ENCODE results near the gene SCG3.
"Not testable (repeated sequence)": the region's sequence is repeated elsewhere in the genome, so short reads cannot be mapped to it uniquely, and the experiment has no call there.

The SCG3 gene

GRCh38 chr15:51681303-51681963 lies at the start of gene SCG3:
Gene SCG3 (plus strand): TSS chr15:51681503. CDS start chr15:51681756, 253 bp downstream.
- DNase-seq (ENCODE audit: low read depth): peak; percentile 12

DNA sequence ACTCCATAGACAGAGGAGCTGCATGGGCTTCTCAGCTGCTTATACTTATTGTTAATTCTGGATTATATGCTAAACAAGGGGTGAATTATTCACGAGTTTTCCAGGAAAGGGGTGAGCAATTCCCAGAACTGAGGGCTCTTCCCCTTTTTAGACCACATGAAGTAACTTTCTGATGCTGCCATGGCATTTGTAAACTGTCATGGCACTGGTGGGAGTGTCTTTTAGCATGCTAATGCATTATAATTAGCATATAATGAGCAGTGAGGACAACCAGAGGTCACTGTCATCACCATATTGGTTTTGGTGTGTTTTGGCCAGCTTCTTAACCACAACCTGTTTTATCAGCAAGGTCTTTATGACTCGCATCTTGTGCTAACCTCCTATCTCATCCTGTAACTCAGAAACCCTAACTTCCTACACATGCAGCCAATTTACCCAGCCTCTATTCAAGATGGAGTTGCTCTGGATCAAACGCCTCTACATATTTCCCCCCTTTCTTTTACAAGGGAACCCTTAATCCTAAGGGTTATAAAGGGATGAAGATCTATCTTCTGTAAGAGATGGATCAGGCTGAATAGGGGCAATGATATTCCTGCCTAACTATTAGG lies 46.6 kb upstream of the SCG3 start:
- DNase-seq (ENCODE audit: low read depth): no peak

DNA sequence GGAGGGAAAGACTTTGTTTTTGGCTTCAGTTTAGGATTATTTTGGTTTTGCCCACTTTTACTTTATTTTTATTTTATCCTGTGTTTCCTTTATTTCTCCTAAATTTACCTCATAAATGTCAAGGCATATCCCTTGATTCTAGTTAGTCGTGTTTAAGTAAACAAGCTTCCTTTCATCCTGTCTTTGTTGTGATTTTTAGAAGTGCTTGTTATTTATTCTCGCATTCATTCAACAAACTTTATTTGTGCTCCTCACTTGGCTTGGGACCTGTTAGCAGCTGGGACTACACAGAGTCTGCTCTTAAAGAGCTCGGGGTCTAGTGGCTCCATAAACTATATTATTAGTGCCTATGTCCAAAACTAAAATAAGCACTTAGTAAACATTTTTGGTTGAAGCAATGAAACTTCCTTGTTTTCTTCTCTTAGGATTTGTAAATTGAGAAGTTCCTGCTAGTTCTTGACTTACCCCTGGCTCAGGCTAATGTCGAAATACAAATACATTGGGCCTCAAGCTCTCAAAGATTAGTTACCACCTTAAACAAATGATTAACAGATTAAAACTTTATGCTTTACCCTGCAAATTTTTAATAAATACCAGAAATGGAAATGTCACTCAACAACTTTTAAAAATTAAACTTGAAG lies 39.7 kb upstream of the SCG3 start:
- DNase-seq (ENCODE audit: low read depth): no peak

GRCh38 chr15:51642696-51643095 lies 38.6 kb upstream of the SCG3 start:
- DNase-seq (ENCODE audit: low read depth): no peak

GRCh38 chr15:51647128-51647562 lies 34.2 kb upstream of the SCG3 start:
- DNase-seq (ENCODE audit: low read depth): no peak

- DNase-seq (ENCODE audit: low read depth): not testable (repeated sequence)
Observed at GRCh38 chr15:51648101-51648500, 33.2 kb upstream of the SCG3 start.

- DNase-seq (ENCODE audit: low read depth): not testable (repeated sequence)
Observed at GRCh38 chr15:51648643-51649042, 32.7 kb upstream of the SCG3 start.

DNA sequence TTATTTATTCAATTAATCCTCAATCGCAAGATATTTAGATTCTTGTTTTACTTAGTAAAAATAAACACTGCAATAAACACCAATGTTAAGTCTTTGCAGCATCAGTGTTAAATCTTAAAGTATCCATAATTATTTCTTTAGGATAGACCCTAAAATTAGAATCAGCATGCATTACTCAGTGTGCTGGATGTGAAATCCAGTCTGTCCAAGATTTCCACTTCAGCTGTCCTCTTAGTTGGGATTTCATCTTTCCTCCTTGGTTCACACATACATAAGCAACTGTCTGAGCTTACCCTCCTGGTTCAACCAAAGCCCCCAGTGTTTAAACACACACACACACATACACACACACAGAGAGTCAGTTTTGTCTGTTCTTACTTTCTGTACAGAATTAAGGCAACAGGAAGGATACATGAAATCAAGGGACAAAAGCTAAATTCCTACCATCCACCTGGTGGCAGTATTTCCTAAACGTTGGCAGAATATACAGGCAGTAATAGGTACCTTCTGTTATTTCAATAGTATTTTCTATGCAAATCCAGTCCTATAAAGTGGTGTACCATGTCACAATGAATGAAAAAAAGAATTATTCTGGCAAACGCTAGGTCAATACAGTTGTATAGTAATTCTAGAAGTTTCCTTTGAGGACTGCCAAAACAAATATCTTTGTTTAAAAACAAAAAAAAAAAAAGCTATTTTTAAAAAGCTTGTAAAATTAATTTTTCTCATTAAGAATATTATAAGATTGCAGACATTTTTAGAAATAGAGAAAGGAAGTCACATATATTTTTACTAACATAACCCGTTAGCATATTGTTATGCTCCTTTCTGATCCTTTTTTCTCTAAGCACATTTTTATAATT lies 31.4 kb upstream of the SCG3 start:
- peak; percentile 32 for DNase-seq (ENCODE audit: low read depth)

DNA sequence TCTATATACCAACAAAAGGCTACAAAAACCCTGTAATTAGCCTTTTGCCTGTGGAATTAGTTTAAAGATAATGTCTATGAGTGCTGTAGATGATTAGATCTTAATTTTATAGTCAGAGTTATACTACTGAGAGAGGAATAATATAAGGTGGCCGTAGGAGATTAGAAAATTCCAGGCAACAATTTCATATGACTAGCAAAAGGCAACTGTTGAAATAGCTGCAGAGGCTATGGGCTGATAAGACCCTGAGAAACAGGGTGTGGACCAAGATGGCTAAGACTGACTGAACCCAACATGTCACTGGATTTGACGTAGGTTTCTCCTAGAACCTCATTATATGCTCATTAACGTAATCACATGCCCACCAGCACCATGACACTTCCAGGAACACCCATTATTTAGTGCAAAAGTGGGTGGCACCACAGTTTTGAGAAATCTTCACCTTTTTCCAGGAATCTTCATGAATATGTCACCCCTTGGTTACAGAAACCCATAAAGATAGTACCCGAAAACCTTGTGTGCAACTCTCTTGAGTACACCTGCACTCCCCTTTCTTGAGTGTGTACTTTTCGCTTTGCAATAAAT lies 29.1 kb upstream of the SCG3 start:
- DNase-seq (ENCODE audit: low read depth): no peak

DNA sequence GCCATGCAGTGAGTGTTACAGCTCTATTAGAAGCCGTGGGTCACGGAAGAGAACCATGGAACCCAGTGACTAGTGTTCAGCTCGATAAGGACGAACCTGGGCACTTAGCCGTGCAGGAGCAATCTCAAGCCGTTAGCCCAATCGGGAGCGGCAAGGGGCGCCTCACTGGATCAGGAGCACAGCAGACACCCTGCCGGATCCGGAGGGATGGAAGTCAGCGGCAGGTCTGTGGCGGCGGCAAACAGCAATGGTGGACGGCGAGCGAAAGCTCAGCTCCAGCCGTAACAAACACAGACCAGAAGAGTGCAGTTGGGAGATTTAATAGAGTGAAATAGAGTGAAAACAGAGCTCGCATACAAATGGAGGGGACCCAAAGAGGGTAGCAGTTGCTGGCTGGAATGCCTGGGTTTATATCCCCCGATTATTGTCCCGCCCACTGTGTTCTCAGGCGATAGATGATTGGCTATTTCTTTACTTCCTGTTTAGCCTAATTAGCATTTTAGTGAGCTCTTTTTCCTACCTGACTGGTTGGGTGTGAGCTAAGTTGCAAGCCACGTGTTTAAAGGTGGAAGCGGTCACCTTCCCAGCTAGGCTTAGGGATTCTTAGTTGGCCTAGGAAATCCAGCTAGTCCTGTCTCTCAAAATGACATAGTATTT lies 25.8 kb upstream of the SCG3 start:
- DNase-seq (ENCODE audit: low read depth): not testable (repeated sequence)

GRCh38 chr15:51658664-51659063 lies 22.6 kb upstream of the SCG3 start:
- no peak for DNase-seq (ENCODE audit: low read depth)

DNA sequence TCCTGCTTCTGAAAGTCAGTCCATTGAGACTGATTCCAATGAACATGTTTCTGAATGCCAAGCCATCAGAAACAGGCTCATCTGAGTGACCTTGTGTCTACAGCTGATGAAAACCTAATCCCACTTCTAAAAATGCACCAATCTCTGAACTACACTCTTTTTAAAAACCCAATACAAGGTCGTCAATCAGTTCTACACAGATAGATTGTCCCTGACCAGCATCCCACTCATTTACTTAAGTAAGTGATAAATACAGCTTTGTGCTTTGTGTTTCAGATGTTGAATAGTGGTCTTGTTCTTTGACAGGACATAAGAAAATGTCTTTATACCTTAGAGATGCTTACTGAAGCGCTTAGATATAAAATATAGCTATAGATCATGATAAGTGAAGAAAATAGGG lies 20.2 kb upstream of the SCG3 start:
- DNase-seq (ENCODE audit: low read depth): no peak

DNA sequence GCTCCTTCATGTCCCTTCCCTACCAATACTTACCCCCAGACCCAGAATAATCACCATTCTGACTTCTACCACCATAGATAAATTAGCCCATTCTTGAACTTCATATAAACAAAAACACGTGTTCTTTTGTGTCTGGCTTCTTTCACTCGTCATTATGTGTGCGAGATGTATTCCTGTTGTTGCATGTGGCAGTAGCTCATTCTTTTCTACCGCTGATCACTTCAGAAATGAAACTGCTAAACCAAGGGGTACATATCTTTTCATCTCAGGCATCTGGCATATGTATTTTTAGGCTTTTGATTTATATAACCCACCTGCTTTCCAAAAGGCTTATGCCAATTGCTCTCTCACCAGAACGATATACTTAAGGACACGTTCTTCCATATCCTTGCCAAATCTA lies 13.8 kb upstream of the SCG3 start:
- DNase-seq (ENCODE audit: low read depth): no peak

GRCh38 chr15:51668446-51668845 lies 12.9 kb upstream of the SCG3 start:
- DNase-seq (ENCODE audit: low read depth): no peak

GRCh38 chr15:51669381-51669780 lies 11.9 kb upstream of the SCG3 start:
- no peak for DNase-seq (ENCODE audit: low read depth)

- DNase-seq (ENCODE audit: low read depth): no peak
Observed at GRCh38 chr15:51672155-51672687, 9.1 kb upstream of the SCG3 start.

DNA sequence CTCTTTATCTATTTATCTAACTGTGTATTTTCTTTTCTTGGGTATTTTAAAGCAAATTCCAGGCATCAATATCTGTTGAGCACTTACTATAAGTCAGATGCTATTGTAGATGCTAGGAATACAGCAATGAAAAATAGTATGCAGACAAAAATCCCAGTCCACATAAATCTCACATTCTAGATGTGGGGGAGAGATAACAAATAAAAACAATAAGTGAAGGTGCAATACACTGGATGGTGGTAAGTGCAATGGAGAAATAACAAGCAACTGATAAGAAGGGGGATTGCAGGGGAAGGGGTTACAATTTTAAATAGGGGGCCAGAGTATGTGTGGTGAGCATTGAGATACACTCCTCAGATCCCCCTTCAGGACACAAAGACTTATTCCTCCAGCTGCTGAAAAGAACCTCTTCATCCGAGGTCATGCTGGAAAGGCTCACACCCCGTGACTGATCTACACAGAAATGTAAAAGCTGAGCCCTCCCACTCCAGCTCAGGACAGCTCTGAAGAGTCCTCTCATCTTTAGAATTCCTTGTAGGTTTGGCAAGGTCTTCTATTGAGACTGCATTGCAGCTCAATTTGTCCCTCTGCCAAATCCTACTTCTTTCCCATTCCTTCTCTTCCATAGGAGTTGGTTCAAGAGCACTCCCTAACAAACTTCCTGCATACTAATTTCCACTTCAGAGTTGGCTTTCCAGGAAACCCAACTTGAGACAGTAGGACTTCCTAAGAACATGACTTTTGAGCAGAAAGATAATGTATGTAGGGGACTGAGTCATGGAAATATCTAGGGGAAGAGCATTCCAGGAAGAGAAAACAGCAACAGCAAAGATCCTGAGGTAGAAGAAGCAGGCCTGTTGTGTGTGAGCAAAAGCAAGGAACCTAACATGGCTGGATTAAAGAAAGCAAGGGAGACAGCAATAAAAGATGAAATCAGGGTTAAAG lies 8.1 kb upstream of the SCG3 start:
- no peak for DNase-seq (ENCODE audit: low read depth)

GRCh38 chr15:51675234-51675633 lies 6.1 kb upstream of the SCG3 start:
- no peak for DNase-seq (ENCODE audit: low read depth)

GRCh38 chr15:51677021-51677420 lies 4.3 kb upstream of the SCG3 start:
- no peak for DNase-seq (ENCODE audit: low read depth)

GRCh38 chr15:51677452-51677851 lies 3.9 kb upstream of the SCG3 start:
- no peak for DNase-seq (ENCODE audit: low read depth)

All from activated gamma-delta T cell treated with anti-CD3 and anti-CD28 coated beads, Interleukin-2, amount 50 U/mL, for 16 hours (primary cell).